ENCODE measurements around the gene ANGPTL1.

The ANGPTL1 gene, protein sequence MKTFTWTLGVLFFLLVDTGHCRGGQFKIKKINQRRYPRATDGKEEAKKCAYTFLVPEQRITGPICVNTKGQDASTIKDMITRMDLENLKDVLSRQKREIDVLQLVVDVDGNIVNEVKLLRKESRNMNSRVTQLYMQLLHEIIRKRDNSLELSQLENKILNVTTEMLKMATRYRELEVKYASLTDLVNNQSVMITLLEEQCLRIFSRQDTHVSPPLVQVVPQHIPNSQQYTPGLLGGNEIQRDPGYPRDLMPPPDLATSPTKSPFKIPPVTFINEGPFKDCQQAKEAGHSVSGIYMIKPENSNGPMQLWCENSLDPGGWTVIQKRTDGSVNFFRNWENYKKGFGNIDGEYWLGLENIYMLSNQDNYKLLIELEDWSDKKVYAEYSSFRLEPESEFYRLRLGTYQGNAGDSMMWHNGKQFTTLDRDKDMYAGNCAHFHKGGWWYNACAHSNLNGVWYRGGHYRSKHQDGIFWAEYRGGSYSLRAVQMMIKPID

DNA sequence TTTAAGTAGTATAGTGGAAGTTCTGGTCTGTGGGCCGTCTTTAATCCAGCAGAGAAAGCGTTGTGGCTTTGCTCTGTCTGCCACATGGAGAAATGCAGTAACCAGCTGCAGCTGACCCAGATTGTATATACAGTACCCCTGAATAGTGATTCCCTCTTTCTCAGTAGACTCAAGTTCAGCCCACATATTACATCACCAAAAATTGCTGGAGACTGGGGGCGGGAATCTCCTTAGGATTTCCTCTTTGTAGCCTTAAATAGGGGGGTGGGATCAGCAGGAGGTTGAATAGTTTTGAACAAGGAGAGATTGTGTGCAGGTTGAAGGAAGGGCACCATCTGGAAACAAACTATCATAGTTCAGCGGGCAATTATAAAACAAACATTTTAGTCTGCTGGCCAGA is at the start of gene ANGPTL1:
Gene ANGPTL1 (minus strand): TSS at position 134 of the 400 bp plus-strand sequence. CDS start 5,301 bp downstream, outside the sequence.
- DNase-seq, result no peak

DNA sequence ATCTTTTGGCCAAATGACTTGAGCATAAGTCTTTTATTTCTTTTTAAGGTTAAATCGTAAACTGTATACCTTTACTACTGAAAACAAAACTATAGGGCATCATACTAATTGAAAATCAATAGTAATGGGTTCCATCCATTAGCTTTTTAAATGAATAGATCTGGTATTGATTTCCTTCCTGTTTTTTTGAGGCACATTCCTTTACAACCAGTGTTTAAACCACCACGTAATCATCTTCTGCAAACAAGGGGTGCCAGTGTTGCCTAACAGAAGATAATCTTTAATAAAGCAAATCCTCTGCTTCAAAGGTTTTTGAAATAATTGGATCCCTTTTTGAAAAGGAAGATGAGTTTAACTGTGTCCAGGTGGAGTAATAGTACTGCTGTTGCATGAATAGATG is 48.7 kb upstream of the ANGPTL1 start:
- DNase-seq, result no peak

DNA sequence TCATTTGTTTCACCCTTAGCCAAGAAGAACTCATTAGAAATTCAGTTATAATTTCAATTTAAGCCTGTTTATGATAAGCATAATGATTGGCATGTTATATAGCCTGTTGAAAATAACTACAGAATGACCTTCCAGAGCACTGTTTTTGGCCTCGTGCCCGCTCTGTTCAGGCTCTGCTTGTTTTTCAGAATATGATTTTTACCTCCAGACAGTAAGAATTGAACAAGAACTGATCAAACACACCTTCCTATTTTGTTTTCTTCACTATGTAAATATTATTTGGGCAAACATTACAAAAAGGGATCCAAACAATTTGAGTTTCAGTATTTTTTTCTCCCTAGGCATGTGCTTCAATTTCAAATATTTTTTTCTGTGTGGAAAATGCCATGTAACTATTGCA is 48.1 kb upstream of the ANGPTL1 start:
- no peak for DNase-seq

DNA sequence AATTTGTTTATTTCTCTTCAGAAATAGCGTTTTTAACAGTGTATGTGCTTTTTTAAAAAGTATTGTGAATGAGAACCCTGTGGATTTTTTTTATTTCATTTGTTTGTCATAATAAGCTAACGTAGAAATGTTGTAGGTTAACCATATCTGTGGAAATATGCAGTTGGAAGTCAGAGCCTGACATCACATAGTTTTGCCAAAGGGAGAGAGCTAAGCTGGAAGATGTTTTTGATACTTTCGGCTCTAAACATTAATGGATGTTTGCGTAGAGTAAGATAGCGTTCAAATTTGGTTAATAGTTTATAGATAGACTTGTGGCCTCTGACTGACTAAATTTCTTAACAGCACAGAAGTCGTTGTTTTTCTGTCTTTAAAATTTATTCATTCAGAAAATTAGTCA is 47.4 kb upstream of the ANGPTL1 start:
- no peak for DNase-seq

DNA sequence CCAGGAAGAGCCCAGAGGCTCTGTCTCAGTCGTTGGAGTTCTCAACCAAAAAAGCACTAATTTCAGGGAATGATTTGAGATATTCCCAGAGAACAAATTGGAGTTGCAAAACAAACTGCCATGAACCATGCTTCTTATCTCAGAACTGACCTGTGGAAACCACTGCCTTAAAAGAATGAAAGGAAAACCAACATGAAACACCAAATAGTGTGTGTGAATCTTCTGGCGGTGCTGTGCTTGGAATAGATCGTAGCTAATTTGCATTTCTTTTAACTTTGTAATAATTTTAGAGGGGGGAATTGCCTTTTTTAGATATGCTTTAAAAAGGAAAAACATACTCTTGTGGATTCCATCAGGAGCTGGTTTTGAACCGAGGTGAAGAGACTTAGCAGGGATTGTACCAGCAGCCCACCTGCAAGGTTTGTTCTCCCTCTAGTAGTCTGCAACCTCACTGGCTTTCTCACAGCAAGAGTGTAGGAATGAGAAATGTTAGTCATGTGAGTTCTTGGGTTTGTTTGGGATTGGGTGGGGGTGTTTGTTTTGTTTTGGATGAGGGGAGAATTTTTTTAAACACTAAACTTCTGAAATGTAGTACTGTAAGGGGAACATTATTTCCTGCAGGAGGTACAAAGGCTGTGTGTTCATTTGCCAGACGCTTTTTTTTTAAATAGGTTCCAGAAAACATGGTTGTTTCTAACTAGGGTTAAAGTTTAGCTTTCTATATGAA is 45.7 kb upstream of the ANGPTL1 start:
- no peak for DNase-seq

DNA sequence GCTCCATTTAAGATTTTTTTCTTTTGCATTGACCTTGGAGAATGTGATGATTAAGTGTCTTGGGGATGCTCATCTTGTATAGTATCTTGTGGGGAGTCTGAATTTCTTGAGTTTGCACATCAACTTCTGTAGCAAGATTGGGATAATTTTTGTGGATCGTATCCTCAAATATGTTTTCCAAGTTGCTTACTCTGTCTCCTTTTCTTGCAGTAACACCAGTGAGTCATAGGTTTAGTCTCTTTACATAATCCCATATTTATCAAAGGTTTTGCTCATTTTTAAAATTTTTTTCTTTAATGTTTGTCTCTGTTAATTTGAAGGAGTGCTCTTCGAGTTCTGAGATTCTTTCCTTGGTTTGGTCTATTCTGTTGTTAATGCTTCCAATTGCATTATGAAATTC is 41.7 kb upstream of the ANGPTL1 start:
- no peak for DNase-seq

DNA sequence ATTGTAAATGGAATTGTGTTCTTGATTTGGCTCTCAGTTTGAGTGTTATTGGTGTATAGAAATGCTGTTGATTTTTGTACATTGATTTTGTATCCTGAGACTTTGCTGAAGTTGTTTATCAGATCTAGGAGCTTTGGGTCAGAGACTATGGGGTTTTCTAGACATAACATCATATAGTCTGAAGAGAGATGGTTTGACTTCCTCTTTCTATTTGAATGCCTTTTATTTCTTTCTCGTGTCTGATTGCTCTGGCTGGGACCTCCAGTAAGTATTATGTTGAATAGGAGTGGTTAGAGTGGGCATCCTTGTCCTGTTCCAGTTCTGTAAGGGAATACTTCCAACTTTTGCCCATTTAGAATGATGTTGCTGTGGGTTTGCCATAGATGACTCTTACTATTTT is 39.1 kb upstream of the ANGPTL1 start:
- DNase-seq, result no peak

DNA sequence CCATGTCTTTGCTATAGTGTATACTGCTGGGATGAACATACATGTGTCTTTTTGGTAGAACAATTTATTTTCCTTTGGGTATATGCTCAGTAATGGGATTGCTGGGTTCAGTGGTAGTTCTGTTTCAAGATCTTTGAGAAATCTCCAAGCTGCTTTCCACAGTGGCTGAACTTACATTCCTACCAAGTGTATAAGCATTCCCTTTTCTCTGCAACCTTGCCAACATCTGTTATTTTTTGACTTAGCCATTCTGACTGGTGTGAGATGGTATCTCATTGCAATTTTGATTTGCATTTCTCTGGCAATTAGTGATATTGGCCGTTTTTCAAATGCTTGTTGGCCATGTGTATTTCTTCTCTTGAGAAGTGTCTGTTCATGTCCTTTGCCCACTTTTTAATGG is 37.5 kb upstream of the ANGPTL1 start:
- DNase-seq, result no peak

DNA sequence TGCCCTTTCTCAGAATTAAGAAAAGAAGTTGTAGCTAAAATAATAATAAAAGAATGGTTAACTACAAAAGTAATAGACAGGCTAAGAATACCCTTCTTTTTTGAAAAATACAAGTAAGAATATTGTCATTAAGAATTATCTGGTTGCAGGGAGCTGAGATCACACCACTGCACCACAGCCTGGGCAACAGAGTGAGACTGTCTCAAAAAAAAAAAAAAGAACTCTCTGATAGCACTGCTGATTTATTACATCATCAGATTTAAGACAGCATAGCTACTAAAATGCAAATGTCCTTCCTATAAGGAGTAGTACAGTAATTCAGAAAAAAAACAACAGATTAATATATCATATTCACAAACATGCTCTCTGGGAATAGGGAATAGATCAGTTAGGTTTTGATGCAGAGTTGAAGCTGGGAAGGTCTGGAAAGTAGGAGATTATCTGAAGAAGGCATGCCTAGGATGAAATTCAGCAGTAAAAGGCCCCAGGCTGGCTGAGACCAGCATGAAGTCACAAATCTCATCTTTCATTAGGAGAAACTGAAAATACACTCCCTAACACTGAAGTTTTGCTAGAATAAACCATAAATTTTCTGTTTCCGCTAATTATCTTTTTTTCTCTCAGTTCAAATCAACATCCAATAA is 30.7 kb upstream of the ANGPTL1 start:
- DNase-seq, result no peak

DNA sequence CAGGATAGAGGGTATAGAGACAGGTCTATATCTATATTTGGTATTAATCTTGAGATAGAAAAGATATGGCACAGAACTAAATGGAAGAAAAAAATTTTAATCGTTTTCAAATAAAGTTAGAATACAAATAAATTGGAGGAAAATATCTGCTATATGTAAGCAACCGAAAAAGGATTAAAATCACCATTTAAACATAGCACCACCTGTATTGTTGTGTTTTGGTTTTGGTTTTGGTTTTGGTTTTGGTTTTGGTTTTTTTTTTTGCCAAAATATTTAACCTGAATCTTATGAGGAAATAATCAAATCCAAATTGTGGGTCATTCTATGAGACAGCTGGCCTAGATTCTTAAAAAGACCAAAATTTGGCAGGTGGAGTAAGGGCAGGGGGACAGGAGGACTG is 28.5 kb upstream of the ANGPTL1 start:
- no peak for DNase-seq

DNA sequence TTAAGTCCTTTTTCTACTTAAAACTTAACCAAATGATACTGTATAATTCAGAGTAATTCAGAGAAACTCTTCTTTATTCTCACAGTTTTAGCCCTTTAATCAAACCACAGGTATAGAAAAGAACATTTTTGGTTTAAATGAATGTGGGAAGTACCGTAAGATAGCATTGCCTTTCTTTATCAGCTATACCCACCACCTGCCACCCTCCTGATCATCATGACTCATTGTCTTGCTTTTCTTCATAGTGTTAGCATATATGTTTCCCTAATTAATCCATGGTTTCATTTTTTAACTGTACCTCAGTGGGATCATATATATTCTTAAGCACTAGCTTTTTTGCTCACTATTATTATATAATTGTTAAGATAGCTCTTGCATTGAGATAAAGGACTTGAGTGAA is 27.5 kb upstream of the ANGPTL1 start:
- no peak for DNase-seq

DNA sequence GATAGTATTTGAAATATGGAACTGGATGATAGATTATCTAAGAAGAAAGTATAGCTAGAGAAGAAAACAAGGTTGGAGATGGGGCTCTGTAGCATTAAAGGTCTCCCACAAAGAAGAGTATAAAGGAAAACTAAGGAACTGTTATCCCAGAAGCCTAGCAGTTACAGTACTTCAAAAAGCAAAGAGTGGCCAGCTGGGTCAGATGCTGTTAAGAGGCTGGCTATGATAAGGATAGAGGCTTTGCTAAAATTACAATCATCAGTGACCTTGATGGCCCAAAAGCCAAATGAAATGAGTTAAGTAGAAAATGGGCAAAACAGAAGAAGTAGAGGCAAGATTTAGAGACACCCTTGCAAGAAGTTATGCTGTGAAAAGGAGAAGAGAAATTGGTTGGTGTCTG is 25.1 kb upstream of the ANGPTL1 start:
- no peak for DNase-seq

DNA sequence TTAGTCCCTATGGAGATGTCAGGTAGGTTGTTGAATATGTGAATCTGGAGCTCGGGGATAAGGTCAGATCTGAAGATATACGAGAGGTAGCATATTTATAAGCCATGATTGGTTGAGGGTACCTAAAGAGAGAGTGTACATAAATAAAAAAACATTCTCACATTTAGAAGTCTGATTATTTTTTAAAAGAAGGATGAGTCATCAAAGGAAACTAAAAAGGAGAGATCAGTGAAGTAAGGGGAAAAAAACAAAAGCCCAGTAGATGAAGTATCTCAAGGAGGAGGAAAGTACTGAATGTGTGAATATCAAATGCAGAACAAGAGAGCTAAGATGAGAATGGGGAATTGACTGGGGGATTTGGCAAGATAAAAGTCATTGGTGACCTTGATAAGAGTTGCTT is 15.7 kb upstream of the ANGPTL1 start:
- no peak for DNase-seq

DNA sequence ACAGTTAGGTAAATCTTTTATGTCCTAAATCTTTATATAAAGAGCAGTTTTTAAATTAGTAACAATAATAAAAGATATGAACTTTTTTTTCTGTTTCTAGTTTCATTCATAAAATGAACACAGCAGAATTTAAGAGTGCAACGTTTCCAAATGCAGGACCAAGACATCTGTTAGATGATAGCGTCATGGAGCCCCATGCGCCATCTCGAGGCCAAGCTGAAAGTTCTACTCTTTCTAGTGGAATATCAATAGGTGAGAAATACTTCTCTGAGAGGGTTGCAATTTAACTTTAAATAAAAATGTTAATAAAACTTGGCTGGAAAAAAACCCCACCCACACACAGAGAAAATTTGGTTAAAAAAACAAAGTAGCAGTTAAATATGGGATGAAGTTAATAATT is 15.0 kb upstream of the ANGPTL1 start:
- DNase-seq, result no peak

DNA sequence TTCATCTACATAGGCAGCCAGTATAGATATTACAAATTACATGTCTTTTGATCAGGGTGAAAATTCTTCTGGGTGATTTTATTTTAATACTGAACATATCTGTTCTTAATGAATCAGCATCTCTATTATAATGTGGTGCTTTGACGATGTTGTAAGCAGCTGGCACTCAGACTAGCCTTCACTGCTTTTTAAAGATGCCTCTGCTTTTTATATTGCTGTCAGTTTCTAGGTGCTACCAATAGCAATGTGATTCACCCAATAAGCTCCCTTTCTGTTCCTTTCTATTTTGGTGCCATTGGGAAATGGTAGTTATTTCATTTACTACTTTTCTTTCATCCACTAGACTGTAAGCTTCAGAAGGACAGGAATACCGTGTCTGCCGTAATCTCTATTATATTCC is 11.1 kb upstream of the ANGPTL1 start:
- DNase-seq, result no peak

DNA sequence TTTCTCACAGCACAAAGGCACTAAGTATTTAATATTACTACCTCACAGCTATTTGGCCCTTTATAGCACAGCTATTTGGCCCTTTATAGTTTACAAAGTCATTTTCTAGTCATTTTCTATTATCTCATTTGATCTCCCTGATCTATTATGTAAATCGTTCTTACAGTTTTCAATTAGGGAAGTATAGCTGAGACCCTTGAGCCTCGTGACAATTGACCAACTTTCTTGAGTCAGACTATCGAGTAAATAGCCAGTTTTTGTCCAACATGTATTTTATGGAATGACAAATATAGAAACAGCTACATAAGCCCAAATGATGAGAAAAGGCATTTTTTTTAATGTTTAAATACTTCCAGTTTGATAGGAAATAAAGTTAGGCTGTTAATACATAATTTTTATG is 7.0 kb upstream of the ANGPTL1 start:
- DNase-seq, result no peak

DNA sequence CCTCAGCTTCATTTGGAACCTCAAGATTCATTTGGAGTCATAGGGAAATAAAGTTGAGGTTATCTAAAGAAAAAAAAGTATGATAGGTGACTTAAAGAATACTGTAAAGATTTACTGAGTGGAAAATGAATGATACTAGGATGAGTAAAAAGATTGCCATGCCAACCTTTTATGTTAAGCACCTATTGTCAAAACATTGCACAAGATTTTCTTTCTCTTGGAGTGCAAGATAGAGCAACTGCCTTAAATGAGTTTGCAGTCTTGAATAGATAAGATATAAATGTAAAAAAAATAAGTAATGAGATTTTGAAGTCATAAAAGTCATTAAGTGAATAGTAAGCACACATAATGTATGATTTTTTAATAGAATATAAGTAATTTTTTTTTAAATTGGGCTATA is 5.1 kb upstream of the ANGPTL1 start:
- DNase-seq, result no peak

DNA sequence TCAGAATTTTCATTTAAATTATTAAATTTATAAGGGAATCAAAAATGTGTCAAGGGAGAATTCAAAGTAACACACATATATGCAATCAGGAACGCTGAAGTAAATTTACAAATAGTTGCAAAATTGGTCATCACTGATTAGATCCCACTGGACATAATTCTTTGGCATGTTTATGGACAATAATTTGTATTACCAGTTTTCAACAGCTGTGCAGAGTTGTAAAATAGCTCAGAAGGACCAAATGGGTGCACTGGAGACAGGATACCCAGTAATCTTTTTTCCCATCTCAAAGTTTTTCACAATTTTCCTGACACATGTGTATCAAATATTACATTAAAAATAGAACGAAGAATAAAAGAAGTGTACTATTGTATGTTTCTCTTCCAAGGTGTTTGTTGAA is 4.1 kb upstream of the ANGPTL1 start:
- no peak for DNase-seq

DNA sequence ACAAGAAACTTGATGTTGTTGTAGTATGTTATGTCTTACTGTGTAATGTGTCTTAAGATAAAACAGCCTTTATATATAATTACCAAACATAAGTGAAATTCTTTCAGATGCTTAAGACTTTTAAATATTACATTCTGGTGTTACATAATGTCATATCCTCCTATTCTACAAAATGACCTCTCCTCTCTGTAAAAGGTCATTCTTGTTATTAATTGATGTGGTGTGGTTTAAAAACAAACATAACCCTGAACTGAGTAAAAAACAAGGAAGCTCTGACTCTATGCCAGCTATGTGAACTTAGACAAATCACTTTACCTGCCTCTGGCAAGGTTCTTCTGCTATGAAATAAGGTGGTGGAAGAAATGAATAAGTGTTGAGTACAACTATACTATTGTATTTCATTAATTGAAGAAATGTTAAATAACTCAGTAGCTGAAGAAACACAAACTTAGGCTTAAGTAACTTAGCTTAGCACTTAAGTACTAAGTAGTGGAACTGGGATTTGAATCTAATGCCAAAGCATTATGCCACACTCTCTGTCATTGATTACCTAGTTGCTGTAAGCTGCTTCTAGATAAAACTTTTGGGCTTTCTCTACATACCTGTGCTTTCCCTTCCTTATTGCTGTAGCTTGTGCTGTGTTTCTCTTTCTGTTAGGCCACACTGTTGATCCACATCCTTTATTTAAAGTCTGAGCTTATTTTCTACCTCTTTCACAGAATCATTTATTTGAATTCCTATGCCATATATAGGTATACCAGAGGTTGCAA is 859 bp upstream of the ANGPTL1 start:
- no peak for DNase-seq

DNA sequence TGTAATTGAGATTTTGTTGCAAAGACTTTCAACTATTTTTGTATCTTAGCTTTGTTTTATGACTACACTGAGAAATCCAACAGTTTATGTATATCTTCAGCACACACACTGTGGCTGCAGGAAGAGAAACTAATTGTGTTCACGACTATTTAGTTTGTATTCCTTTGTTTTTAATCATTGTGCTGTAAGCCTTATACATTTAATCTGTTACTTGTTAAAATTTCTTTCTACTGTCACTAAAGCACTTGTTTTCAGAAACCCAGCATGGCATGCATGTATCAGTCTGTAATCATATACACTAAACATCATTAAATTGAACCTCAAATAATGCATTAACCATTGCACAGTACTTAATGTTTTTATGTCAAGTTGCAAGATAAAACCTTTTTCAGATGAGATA is 656 bp downstream of the ANGPTL1 start:
- DNase-seq, result no peak

DNA sequence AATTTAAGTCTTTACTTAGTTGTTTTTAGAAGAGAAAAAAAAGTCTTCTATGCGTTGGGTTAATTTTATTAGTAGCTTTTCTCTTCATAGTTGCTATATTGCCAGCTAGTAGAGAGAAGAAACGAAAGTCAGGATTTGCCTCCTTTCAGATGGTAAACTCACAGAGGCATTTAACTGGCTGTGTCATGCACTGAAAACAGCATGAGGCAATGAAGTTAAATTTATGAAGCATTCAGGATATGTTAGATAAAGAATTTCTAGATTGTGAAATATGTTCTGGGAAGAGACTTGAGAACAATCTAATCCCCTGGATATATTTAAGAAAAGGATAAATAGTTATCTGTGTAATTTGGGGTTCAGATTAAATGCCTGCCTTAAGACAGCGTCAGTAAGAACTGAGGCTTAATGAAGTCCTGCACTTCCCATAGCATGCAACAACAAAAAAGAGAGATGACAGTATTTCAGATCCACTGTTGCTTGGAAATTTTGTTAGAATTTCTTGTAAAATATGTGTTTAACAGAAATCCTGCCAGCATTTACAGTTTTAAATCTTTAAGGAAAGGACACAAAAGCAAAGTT is 1.7 kb downstream of the ANGPTL1 start:
- DNase-seq, result no peak

DNA sequence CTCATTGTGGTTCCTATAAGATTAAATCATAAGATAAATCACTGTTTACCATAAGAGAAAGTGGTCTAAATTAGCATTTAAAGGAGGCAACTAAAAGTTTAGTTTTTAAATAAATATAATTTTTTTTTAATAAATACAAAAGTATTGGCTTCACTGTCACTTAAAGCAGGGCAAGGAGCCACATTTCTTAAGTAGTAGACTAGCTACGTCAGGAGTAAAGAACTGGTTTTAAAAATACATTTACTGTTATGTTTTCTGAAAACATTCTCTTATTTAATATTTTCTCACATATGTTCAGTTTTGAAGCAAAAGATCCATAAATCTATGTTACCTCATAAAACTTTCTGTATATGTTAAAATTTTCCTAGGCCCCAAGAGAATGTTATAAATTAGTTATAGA is 2.2 kb downstream of the ANGPTL1 start:
- no peak for DNase-seq

DNA sequence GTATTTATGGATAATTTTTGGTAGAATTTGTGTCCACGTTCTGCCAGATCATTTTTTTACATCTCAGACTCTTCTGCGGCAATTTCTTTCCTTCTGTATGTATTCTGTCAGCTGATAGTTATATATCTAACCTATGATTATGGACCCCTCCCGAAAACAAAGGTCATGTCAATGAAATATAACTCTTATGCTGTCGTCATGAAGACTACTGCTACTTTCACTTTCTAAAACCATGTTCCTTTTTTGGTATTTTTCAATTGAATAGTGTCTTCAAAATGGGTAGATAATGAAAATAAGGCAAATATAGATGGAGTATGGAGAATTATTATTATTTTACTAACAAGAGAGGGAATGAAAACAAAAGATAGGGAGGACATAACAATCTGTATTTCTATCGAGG is 3.2 kb downstream of the ANGPTL1 start:
- no peak for DNase-seq

Measured in CD4-positive, alpha-beta T cell treated with Interleukin-12 subunit alpha and Interleukin-12 subunit beta, for 1 hour (primary cell).